SK-N-SH (cell line): ENCODE results near the gene PDLIM5. TPM values are rescaled to one million over a fixed set of nuclear protein-coding genes. Genes with fewer than 3 reads are reported as not detected.
A peak's percentile ranks its signal among the peaks of the same experiment; 100 is the strongest.

Experiments used
- CTCF ChIA-PET: fragments of 300-600, 350-600 bp; formaldehyde crosslinking; extraction: SDS; loops from one replicate; lab custom pipeline; 2021; lab: Yijun Ruan, JAX
- POLR2A ChIA-PET: fragments of 350-600 bp; sonication (Branson Sonifier 250); formaldehyde crosslinking; extraction: SDS; loops from one replicate; lab custom pipeline; 2020; ENCODE audit warnings: antibody characterized with exemption, inconsistent platforms; lab: Yijun Ruan, JAX
- DNase-seq: peaks from one replicate; pipeline ENCODE4 v3.0.0; 2012
- H2AFZ ChIP-seq: fragments of 200-600 bp; sonication (generic); 2 replicates; pipeline ENCODE4 v1.8.1; 2016; ENCODE audit warnings: antibody characterized with exemption, mild to moderate bottlenecking, low read depth
- H3F3A ChIP-seq: fragments of 200-600 bp; sonication (generic); replicated peaks from 2 replicates; pipeline ENCODE3; 2016; ENCODE audit warnings: antibody characterized with exemption, mild to moderate bottlenecking; ENCODE audit not compliant: insufficient read depth
- H3K27ac ChIP-seq, 2 experiments: fragments of 200-500 bp in 1 of 2; fragments of 200-600 bp in 1 of 2; sonication (Bioruptor generic) in 1 of 2; sonication (generic), shearing (Covaris generic) in 1 of 2; 2 replicates each; pipeline versions ENCODE4 v1.5.1 to v1.6.1; 2014 to 2016; ENCODE audit warnings: low read depth in 2 of 2, inconsistent platforms in 1 of 2, low read length in 1 of 2, mild to moderate bottlenecking in 1 of 2, mixed read lengths in 1 of 2
- H3K27me3 ChIP-seq: fragments of 200-600 bp; sonication (generic), shearing (Covaris generic); 2 replicates; pipeline ENCODE4 v1.6.1; 2016; ENCODE audit warnings: mixed run types; ENCODE audit not compliant: insufficient read depth
- H3K36me3 ChIP-seq, 2 experiments: fragments of 200-500 bp in 1 of 2; fragments of 200-600 bp in 1 of 2; sonication (Bioruptor generic) in 1 of 2; sonication (generic) in 1 of 2; replicated peaks in 1 of 2; 2 replicates each; pipeline versions ENCODE3 to v1.5.1; 2014 to 2016; ENCODE audit warnings: low read length in 1 of 2, mild to moderate bottlenecking in 1 of 2; ENCODE audit not compliant: insufficient read depth in 2 of 2, control insufficient read depth in 1 of 2
- H3K4me1 ChIP-seq, 2 experiments: fragments of 200-500 bp in 1 of 2; fragments of 200-600 bp in 1 of 2; sonication (Bioruptor generic) in 1 of 2; sonication (generic), shearing (Covaris generic) in 1 of 2; 2 replicates each; pipeline versions ENCODE4 v1.5.1 to v1.6.1; 2014 to 2016; ENCODE audit warnings: low read depth in 1 of 2, low read length in 1 of 2, mixed run types in 1 of 2; ENCODE audit not compliant: insufficient read depth in 2 of 2, control insufficient read depth in 1 of 2
- H3K4me2 ChIP-seq: fragments of 200-600 bp; sonication (generic), shearing (Covaris generic); 2 replicates; pipeline ENCODE4 v1.6.1; 2017; ENCODE audit warnings: mixed run types
- H3K4me3 ChIP-seq, 2 experiments: fragments of 200-500 bp in 1 of 2; fragments of 200-600 bp in 1 of 2; sonication (Bioruptor generic) in 1 of 2; sonication (generic), shearing (Covaris generic) in 1 of 2; 2 replicates each; pipeline versions ENCODE4 v1.5.1 to v1.8.1; 2014 to 2016; ENCODE audit warnings: low read depth in 2 of 2, inconsistent platforms in 1 of 2, low read length in 1 of 2, mild to moderate bottlenecking in 1 of 2, mixed read lengths in 1 of 2, moderate library complexity in 1 of 2
- H3K79me2 ChIP-seq: fragments of 200-600 bp; sonication (generic); 2 replicates; pipeline ENCODE4 v1.8.1; 2017; ENCODE audit warnings: mild to moderate bottlenecking; ENCODE audit not compliant: insufficient read depth
- H3K9ac ChIP-seq: fragments of 200-600 bp; sonication (generic); 2 replicates; pipeline ENCODE4 v1.6.1; 2017; ENCODE audit warnings: mixed run types
- H3K9me2 ChIP-seq: fragments of 200-600 bp; sonication (generic); 2 replicates; pipeline ENCODE4 v1.6.1; 2017; ENCODE audit warnings: mixed run types
- H3K9me3 ChIP-seq: fragments of 200-600 bp; sonication (generic); 2 replicates; pipeline ENCODE4 v1.6.1; 2017; ENCODE audit warnings: mixed run types, mild to moderate bottlenecking, moderate library complexity
- H4K20me1 ChIP-seq: fragments of 200-600 bp; sonication (generic); 2 replicates; pipeline ENCODE4 v1.6.1; 2017; ENCODE audit warnings: mild to moderate bottlenecking, mixed run types; ENCODE audit not compliant: insufficient read depth
- CHD2 ChIP-seq: fragments of 150-350 bp; IDR thresholded peaks from 2 replicates; pipeline ENCODE4 v1.6.1; 2018; ENCODE audit warnings: low read length; ENCODE audit not compliant: partially characterized antibody
- FOXJ3 ChIP-seq: sonication (generic); formaldehyde crosslinking; IDR thresholded peaks from 2 replicates; pipeline ENCODE4 v1.5.1; 2020; ENCODE audit warnings: mild to moderate bottlenecking, missing genetic modification reagents
- FOXM1 ChIP-seq: IDR thresholded peaks from 2 replicates; pipeline ENCODE4 v1.4.0; 2012; ENCODE audit warnings: low read depth, mild to moderate bottlenecking
- MXI1 ChIP-seq: IDR thresholded peaks from 2 replicates; pipeline ENCODE4 v1.6.1; 2012; ENCODE audit warnings: mild to moderate bottlenecking, low read depth, low read length, improper control_type of control experiment
- POLR2AphosphoS5 ChIP-seq: IDR thresholded peaks from 2 replicates; pipeline ENCODE4 v1.6.1; 2012; ENCODE audit warnings: low read depth, low read length
- RAD21 ChIP-seq: IDR thresholded peaks from 2 replicates; pipeline ENCODE4 v1.6.1; 2012; ENCODE audit warnings: mild to moderate bottlenecking, low read length
- RFX5 ChIP-seq: IDR thresholded peaks from 2 replicates; pipeline ENCODE4 v1.6.1; 2012; ENCODE audit warnings: mild to moderate bottlenecking, improper control_type of control experiment, low read length
- SIN3A ChIP-seq: IDR thresholded peaks from 2 replicates; pipeline ENCODE4 v1.6.1; 2012; ENCODE audit warnings: low read depth, mild to moderate bottlenecking, low read length, moderate library complexity, borderline replicate concordance
- SMC3 ChIP-seq: IDR thresholded peaks from 2 replicates; pipeline ENCODE4 v1.6.1; 2012; ENCODE audit warnings: low read depth, low read length, improper control_type of control experiment
- TEAD4 ChIP-seq: IDR thresholded peaks from 2 replicates; pipeline ENCODE4 v1.4.0; 2012; ENCODE audit warnings: mild to moderate bottlenecking, borderline replicate concordance; ENCODE audit not compliant: insufficient read depth
- YY1 ChIP-seq: IDR thresholded peaks from 2 replicates; pipeline ENCODE4 v1.4.0; 2012; ENCODE audit warnings: low read depth, mild to moderate bottlenecking
- WGBS: methylation state at CpG from one replicate; pipeline ENCODE4 v1.1.6; 2017; ENCODE audit warnings: low lambda C conversion rate; 5-methylcytosine and 5-hydroxymethylcytosine counted together
- polyA plus RNA-seq, 3 experiments: library from polyadenylated mRNA; depleted of rRNA; stranded (reverse); fragments of >200 nt; gene quantifications; 2 replicates each; pipeline ENCODE4 v1.2.3, GENCODE V29; 2012
- TF ChIP-seq, protein P1 (sequence below): IDR thresholded peaks from 2 replicates; pipeline ENCODE4 v1.6.1; 2012; ENCODE audit warnings: mild to moderate bottlenecking, low read depth, low read length, moderate library complexity
- TF ChIP-seq, protein P2 (sequence below): IDR thresholded peaks from 2 replicates; pipeline ENCODE4 v1.4.0; 2012; ENCODE audit warnings: low read depth

The PDLIM5 gene
- polyA plus RNA-seq, 1 of the 3 experiments (the other 2 are of a cell fraction): 36.7 TPM

DNA sequence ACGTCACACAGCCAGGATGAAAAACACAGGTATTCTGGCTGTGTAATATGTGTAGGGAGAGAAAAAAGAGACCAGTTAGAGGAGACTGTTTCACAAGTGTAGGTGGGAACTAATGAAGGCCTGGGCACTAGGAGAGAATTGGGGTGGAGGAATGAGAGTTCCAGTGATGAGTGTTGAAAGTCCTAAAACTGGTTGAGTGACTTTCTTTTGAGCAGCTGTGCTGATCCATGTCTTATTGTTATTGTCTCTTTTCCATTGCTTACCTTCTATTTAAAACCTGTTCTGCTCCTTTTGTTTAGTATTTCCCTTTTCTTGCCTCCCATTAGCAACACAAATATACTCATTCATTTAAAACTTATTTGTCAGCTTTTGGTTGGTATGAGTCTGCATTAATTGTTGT is 88.7 kb downstream of the PDLIM5 start:
- WGBS: 100% methylated on average over 1 of the region's 1 CpG
- H3K79me2 ChIP-seq: peaks cover 88% of the 10 kb centered on the region
- no peak overlapping the region for H3K27ac ChIP-seq
- H2AFZ ChIP-seq: no peak overlapping the region
- H3K9ac ChIP-seq: no peak overlapping the region
- peaks cover 0 to 34% of the 10 kb centered on the region in 2 experiments; a peak in 3 of 4 replicates for H3K4me1 ChIP-seq
- H3K4me3 ChIP-seq: no peak overlapping the region
- no peaks in the 10 kb centered on the region for H3K9me3 ChIP-seq
- H3K4me2 ChIP-seq: no peak overlapping the region
- no peak for DNase-seq
- H4K20me1 ChIP-seq: no peaks in the 10 kb centered on the region
- no peaks in the 10 kb centered on the region for H3K9me2 ChIP-seq
- ChIA-PET CTCF (no interaction called here), POLR2A (no interaction called here)
- H3F3A ChIP-seq: peaks cover 18% of the 10 kb centered on the region
- H3K27me3 ChIP-seq: no peaks in the 10 kb centered on the region
- TF ChIP-seq YY1: no peak
- TF ChIP-seq, protein P1, sequence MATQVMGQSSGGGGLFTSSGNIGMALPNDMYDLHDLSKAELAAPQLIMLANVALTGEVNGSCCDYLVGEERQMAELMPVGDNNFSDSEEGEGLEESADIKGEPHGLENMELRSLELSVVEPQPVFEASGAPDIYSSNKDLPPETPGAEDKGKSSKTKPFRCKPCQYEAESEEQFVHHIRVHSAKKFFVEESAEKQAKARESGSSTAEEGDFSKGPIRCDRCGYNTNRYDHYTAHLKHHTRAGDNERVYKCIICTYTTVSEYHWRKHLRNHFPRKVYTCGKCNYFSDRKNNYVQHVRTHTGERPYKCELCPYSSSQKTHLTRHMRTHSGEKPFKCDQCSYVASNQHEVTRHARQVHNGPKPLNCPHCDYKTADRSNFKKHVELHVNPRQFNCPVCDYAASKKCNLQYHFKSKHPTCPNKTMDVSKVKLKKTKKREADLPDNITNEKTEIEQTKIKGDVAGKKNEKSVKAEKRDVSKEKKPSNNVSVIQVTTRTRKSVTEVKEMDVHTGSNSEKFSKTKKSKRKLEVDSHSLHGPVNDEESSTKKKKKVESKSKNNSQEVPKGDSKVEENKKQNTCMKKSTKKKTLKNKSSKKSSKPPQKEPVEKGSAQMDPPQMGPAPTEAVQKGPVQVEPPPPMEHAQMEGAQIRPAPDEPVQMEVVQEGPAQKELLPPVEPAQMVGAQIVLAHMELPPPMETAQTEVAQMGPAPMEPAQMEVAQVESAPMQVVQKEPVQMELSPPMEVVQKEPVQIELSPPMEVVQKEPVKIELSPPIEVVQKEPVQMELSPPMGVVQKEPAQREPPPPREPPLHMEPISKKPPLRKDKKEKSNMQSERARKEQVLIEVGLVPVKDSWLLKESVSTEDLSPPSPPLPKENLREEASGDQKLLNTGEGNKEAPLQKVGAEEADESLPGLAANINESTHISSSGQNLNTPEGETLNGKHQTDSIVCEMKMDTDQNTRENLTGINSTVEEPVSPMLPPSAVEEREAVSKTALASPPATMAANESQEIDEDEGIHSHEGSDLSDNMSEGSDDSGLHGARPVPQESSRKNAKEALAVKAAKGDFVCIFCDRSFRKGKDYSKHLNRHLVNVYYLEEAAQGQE: no peak
- H3K36me3 ChIP-seq: peaks cover 0 to 9% of the 10 kb centered on the region in 2 experiments

DNA sequence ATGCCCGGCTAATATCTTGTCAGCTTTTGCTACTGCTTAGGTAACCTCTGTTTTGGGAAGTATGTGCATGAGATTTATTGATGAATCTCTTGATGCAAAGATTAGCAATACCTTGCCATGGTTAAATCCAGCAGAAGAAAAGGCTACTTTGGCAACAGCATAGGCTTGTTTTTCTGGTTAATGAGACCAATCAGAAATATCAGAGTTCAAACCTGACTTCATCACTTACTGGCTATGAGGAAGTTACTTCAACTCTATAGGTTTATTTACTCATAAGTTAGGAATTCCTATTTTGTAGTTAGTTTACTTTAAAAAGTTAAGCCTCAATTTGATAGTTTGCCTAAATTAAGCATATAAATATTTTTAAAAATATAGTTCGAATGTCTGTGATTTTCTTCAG is 93.1 kb downstream of the PDLIM5 start:
- H3K4me2 ChIP-seq: peak overlapping the region; percentile 66
- H3K4me1 ChIP-seq: peaks cover 0 to 22% of the 10 kb centered on the region in 2 experiments; a peak in 3 of 4 replicates
- peaks cover 42% of the 10 kb centered on the region for H3F3A ChIP-seq
- no peaks in the 10 kb centered on the region for H3K9me2 ChIP-seq
- peak overlapping the region; percentile 48; the same call in 1 of the 2 replicates for H3K9ac ChIP-seq
- no peak overlapping the region for H2AFZ ChIP-seq
- peaks cover 0 to 12% of the 10 kb centered on the region in 2 experiments for H3K36me3 ChIP-seq
- peaks cover 87% of the 10 kb centered on the region for H3K79me2 ChIP-seq
- no peaks in the 10 kb centered on the region for H3K27me3 ChIP-seq
- no peak overlapping the region for H3K4me3 ChIP-seq
- 59% methylated on average over 2 of the region's 2 CpGs for WGBS
- H3K9me3 ChIP-seq: no peaks in the 10 kb centered on the region
- TF ChIP-seq YY1 (no peak), MXI1 (no peak), SIN3A (no peak), TEAD4 (no peak), RAD21 (no peak), RFX5 (no peak), CHD2 (no peak), POLR2AphosphoS5 (no peak), SMC3 (no peak), FOXM1 (no peak), FOXJ3 (CRISPR knock-in tag) (no peak)
- TF ChIP-seq, protein P1: no peak
- TF ChIP-seq, protein P2, sequence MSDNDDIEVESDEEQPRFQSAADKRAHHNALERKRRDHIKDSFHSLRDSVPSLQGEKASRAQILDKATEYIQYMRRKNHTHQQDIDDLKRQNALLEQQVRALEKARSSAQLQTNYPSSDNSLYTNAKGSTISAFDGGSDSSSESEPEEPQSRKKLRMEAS: no peak
- CTCF ChIA-PET: no interaction called here
- no peaks in the 10 kb centered on the region for H4K20me1 ChIP-seq
- POLR2A ChIA-PET: no interaction called here
- no peak for DNase-seq
- H3K27ac ChIP-seq: peak overlapping the region; percentile 67 to 91; a peak in 3 of 4 replicates
